GM11168 (cell line): ENCODE data around the gene BRICD5.

Experiments used
- in situ Hi-C: fragments of 300-500 bp; cut with MboI; formaldehyde crosslinking; loops from one replicate; pipeline ENCODE4 v1.12.0; 2022; ENCODE audit warnings: low sequenced_read_pairs; ENCODE audit not compliant: unreplicated experiment

BRICD5 gene

DNA sequence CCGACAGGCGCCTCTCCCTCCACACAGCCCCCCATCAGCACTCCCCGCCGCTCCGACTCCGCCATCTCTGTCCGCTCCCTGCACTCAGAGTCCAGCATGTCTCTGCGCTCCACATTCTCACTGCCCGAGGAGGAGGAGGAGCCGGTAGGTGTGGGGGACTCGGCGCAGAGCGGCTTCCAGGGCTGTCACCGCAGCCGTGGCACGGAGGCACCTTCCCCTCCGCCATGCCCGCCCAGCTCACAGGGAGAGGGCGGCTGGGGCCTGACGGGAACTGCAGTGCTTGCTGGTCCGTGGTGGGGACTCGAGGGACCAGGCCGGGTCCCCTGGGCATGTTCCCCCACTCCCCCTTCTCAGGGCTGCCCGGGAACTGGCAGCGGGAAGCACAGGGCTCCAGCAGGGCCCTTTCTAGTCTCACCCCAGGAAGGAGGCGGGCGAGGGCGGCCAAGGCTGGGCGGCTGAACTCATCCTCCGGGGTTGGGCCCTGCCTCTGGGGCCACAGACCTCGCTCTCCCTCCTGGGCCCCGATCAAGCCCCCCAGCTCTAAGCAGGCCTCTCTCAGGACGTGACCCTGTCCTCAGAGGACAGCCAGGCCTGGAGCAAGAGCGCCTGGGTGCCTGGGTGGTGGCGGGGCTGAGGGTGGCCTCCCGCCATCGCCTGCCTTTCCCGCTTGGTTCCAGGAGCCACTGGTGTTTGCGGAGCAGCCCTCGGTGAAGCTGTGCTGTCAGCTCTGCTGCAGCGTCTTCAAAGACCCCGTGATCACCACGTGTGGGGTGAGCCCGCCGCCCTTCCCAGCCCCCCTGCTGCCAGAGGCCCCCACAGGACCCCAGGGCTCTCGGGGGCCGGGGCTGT lies 39.9 kb downstream of the BRICD5 start:
- in situ Hi-C loops: no loop called here

GRCh38 chr16:2170080-2170479 lies 40.6 kb downstream of the BRICD5 start:
- in situ Hi-C loops: no loop called here

DNA sequence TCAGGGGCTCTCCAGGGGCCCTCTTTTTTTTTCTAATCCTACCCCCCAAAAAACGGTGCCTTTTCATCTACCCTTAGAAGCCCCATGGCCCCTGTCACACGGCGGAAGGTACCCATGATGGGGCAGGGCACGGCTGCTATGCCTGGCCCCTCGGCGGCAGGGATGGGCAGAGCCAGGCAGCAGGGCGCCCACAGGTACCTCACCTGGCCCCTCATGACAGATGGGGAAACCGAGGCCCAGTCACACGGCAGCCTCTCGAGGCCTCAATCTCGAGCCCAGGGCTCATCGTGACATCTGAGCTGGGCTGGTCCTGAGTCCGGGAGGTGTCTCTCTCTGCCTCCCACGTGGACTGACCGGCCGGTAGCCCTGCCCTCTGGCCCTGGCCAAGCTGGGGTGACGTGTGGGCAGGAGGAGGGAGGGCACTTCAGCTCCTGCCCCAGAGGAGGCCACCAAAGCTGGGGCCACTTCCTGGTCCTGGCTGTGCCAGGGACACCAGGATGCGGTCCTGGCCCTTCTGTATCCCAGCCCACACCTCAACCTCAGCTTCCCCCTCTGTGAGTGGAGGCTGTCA lies 43.5 kb downstream of the BRICD5 start:
- in situ Hi-C loops: no loop called here

GRCh38 chr16:2166263-2167067 lies 44.2 kb downstream of the BRICD5 start:
- in situ Hi-C loops: no loop called here

DNA sequence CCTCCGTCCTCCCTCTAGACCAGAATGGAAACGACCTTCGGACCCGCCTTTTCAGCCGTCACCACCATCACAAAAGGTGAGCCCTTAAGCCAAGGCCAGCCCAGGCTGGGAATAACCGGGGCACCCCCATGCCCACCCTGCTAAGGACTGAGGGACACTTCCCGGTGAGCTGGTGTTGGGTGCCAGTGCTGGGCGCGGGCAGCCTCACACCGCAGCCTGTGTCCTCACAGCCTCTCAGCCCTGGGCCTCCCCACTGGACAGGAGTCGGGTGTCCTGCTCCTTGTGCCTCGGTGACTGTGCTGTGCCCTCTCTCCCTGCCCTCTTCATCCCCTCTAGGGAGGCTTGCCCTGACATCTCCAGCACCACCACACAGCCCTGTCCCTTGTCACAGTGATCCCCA lies 44.8 kb downstream of the BRICD5 start:
- in situ Hi-C loops: no loop called here

GRCh38 chr16:2163211-2163881 lies 47.3 kb downstream of the BRICD5 start:
- in situ Hi-C loops: no loop called here

DNA sequence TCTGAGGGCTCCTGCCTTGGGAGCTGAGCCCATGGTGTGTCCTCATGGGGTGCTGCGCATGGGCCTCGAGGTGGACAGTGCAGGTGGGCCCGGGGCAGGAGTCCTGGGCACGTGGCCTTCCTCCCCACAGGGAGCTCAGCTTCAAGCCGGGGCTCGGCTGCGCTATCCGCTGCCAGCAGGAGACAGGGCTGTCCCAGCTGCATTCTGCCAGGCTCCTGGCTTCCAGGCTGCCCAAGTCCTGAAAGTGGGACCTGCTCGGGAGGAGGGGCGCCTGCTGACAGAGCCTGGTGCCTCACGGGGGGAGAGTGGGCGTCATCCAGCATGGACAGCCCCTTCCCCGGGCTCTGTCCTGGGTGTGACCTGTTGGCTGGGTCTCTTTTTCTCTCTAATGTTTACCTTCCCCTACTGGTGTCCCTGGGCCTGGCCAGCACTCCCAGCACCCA lies 48.0 kb downstream of the BRICD5 start:
- in situ Hi-C loops: no loop called here

- in situ Hi-C loops: no loop called here
Measured at GRCh38 chr16:2161911-2162310, 48.8 kb downstream of the BRICD5 start.

- in situ Hi-C loops: no loop called here
Measured at GRCh38 chr16:2160915-2161551, 49.6 kb downstream of the BRICD5 start.
